NAMALWA (cell line): ENCODE data around the gene ZNF316.

ENCODE experiments used
- DNase-seq: peaks from one replicate; pipeline ENCODE4 v3.0.0-alpha.2; 2015; ENCODE audit warnings: low spot score

The ZNF316 gene

GRCh38 chr7:6636741-6637543, at the start of gene ZNF316:
Gene ZNF316 (plus strand): TSS chr7:6637318. CDS start chr7:6642410, 5,092 bp downstream.
- DNase-seq: peak; percentile 64

GRCh38 chr7:6588566-6588965, 48.6 kb upstream of the ZNF316 start:
- no peak for DNase-seq

- DNase-seq: no peak
Measured at GRCh38 chr7:6589151-6589828, 47.8 kb upstream of the ZNF316 start.

- DNase-seq: peak; percentile 89
Measured at GRCh38 chr7:6589829-6590644, 47.1 kb upstream of the ZNF316 start, which contains the start of gene INTS15. Gene INTS15 (plus strand): TSS chr7:6590021. CDS start chr7:6590284, 263 bp downstream.

GRCh38 chr7:6590645-6591110, 46.4 kb upstream of the ZNF316 start:
- DNase-seq: peak; percentile 62

- no peak for DNase-seq
Measured at GRCh38 chr7:6600093-6600492, 37.0 kb upstream of the ZNF316 start.

- DNase-seq: no peak
Measured at GRCh38 chr7:6604458-6604857, 32.7 kb upstream of the ZNF316 start.

GRCh38 chr7:6606866-6607583, 30.1 kb upstream of the ZNF316 start:
- DNase-seq: no peak

- no peak for DNase-seq
Measured at GRCh38 chr7:6607651-6608051, 29.5 kb upstream of the ZNF316 start.

- no peak for DNase-seq
Measured at GRCh38 chr7:6608081-6608480, 29.0 kb upstream of the ZNF316 start.

GRCh38 chr7:6608794-6609193, 28.3 kb upstream of the ZNF316 start:
- DNase-seq: no peak

- no peak for DNase-seq
Measured at GRCh38 chr7:6612819-6613218, 24.3 kb upstream of the ZNF316 start.

- no peak for DNase-seq
Measured at GRCh38 chr7:6613706-6614105, 23.4 kb upstream of the ZNF316 start.

- no peak for DNase-seq
Measured at GRCh38 chr7:6614953-6615722, 22.0 kb upstream of the ZNF316 start, which contains the start of gene ZNF853. Gene ZNF853 (plus strand): TSS chr7:6615610. CDS start chr7:6616175, 565 bp downstream.

- DNase-seq: no peak
Measured at GRCh38 chr7:6615723-6616555, 21.2 kb upstream of the ZNF316 start.

GRCh38 chr7:6616854-6617643, 20.1 kb upstream of the ZNF316 start:
- DNase-seq: no peak

GRCh38 chr7:6618621-6619020, 18.5 kb upstream of the ZNF316 start:
- DNase-seq: no peak

- DNase-seq: no peak
Measured at GRCh38 chr7:6619961-6620360, 17.2 kb upstream of the ZNF316 start.
